Vagina (tissue), 2 donors: ENCODE measurements around the gene TXNRD1.

Experiments used
- CTCF ChIP-seq, 3 experiments: fragments of 450-650 bp in 2 of 3; fragments of 200-600 bp in 1 of 3; sonication (generic) in 1 of 3; IDR thresholded peaks; one replicate each; pipeline ENCODE4 v1.5.1; 2017 to 2019; ENCODE audit warnings: antibody characterized with exemption in 3 of 3, mild to moderate bottlenecking in 2 of 3, moderate library complexity in 2 of 3
- POLR2AphosphoS5 ChIP-seq, 2 donors: sonication (generic); formaldehyde crosslinking; IDR thresholded peaks; one replicate each; pipeline ENCODE4 v1.9.0; 2017; ENCODE audit warnings: antibody characterized with exemption in 2 of 2, mild to moderate bottlenecking in 2 of 2, low read depth in 1 of 2; ENCODE audit not compliant: insufficient read depth in 1 of 2

GRCh38 chr12:104223712-104224111 lies 8.1 kb downstream of the TXNRD1 start:
- TF ChIP-seq CTCF (IDR thresholded peaks at IDR 0.05) (no peak), POLR2AphosphoS5 (IDR thresholded peaks at IDR 0.05; ENCODE audit: insufficient read depth in 1 of 2, low read depth in 1 of 2) (no peak)
